CD4-positive, alpha-beta T cell (primary cell): ENCODE results near the gene TMEM30A. TPM values are rescaled to one million over a fixed set of nuclear protein-coding genes. Genes with fewer than 3 reads are reported as not detected.

Experiments used
- ATAC-seq: fragments of 200-7000 bp; cut with Tn5 transposase; one replicate; pipeline ENCODE4 v1.10.0; 2022; ENCODE audit warnings: mild to moderate bottlenecking; ENCODE audit not compliant: poor library complexity
- CTCF ChIA-PET: fragments of 350-600 bp; sonication (Branson Sonifier 250); formaldehyde crosslinking; loops from one replicate; lab custom pipeline; 2021; ENCODE audit warnings: antibody characterized with exemption, inconsistent platforms; lab: Charles Lee
- POLR2A ChIA-PET: fragments of 350-600 bp; sonication (Branson Sonifier 250); formaldehyde crosslinking; loops from one replicate; lab custom pipeline; 2021; ENCODE audit warnings: antibody characterized with exemption, inconsistent platforms; lab: Charles Lee
- DNase-seq, 14 experiments: peaks; one replicate each; pipeline ENCODE4 v3.0.0-alpha.2; 2013 to 2020; ENCODE audit warnings: mixed read lengths in 2 of 14
- H3K27ac ChIP-seq, 2 donors: one replicate each; pipeline versions ENCODE4 v1.5.1 to v1.7.0; 2013; ENCODE audit warnings: low read length in 2 of 2, low read depth in 1 of 2, mild to moderate bottlenecking in 1 of 2
- H3K27me3 ChIP-seq, 2 experiments: 1 replicate in 1 of 2; 2 replicates in 1 of 2; pipeline versions ENCODE4 v1.6.1 to v1.7.0; 2013; ENCODE audit warnings: low read length in 2 of 2, control low read depth in 1 of 2, mild to moderate bottlenecking in 1 of 2, moderate library complexity in 1 of 2; ENCODE audit not compliant: insufficient read depth in 2 of 2, control insufficient read depth in 1 of 2
- H3K36me3 ChIP-seq: one replicate; pipeline ENCODE4 v1.6.1; 2013; ENCODE audit warnings: low read length, control low read depth; ENCODE audit not compliant: insufficient read depth
- H3K4me1 ChIP-seq: one replicate; pipeline ENCODE4 v1.6.1; 2013; ENCODE audit warnings: low read length, control low read depth; ENCODE audit not compliant: insufficient read depth
- H3K4me3 ChIP-seq: one replicate; pipeline ENCODE4 v1.5.1; 2013; ENCODE audit warnings: mild to moderate bottlenecking, low read length, moderate library complexity
- H3K9me3 ChIP-seq, 2 experiments: 1 replicate in 1 of 2; 2 replicates in 1 of 2; pipeline versions ENCODE4 v1.6.1 to v1.7.0; 2013; ENCODE audit warnings: low read length in 2 of 2, mild to moderate bottlenecking in 2 of 2, control low read depth in 1 of 2, moderate library complexity in 1 of 2; ENCODE audit not compliant: control insufficient read depth in 1 of 2, insufficient read depth in 1 of 2
- H3K27ac Mint-ChIP-seq: one replicate; pipeline ENCODE4 v1.8.0; 2020; ENCODE audit warnings: mixed read lengths
- H3K27me3 Mint-ChIP-seq: one replicate; pipeline ENCODE4 v1.8.0; 2021; ENCODE audit warnings: mixed read lengths
- H3K36me3 Mint-ChIP-seq: one replicate; pipeline ENCODE4 v1.8.0; 2021; ENCODE audit warnings: low read depth, mixed read lengths
- H3K4me1 Mint-ChIP-seq: one replicate; pipeline ENCODE4 v1.8.0; 2021; ENCODE audit warnings: low read depth, mixed read lengths
- H3K4me3 Mint-ChIP-seq: one replicate; pipeline ENCODE4 v1.8.0; 2020; ENCODE audit warnings: mild to moderate bottlenecking, mixed read lengths
- H3K9me3 Mint-ChIP-seq: one replicate; pipeline ENCODE4 v1.8.0; 2020; ENCODE audit warnings: mixed read lengths
- CTCF ChIP-seq: fragments of 200-600 bp; IDR thresholded peaks from one replicate; pipeline ENCODE4 v1.8.0; 2022; ENCODE audit warnings: antibody characterized with exemption, mild to moderate bottlenecking
- intact Hi-C, 2 experiments: fragments of 100-400 bp; cut with DNase I in 1 of 2; cut with micrococcal nuclease in 1 of 2; formaldehyde crosslinking; loops; one replicate each; pipeline versions ENCODE4 v1.15.1 to v1.9.0; 2023 to 2025; cut with DNase I, micrococcal nuclease
- total RNA-seq, 174 experiments: library from RNA in 2 of 174; stranded (reverse) in 2 of 174; gene quantifications; one replicate each; pipeline ENCODE4 v1.2.3 and lab custom pipeline; 2021 to 2026

TMEM30A gene
- total RNA-seq, 2 experiments from 2014 or later: 29.8 to 33.2 TPM

DNA sequence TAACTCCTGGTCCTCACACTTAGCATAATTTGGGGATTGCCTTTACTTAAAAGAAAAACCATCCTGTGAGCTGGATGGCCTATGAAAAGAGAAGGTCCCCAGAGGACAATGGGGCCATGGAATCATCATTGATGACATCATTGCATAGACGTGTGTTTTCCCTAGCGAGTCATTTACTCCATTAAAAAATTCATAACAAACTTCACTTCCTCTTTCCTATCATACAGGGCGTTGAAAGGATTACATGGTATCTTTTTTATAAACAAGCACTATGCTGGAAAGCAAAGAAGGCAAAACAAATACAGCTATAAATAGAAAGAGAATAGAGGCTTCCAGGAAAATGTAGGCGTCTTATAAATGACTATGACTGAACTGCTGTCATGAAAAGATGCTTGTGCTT, 67.4 kb downstream of the TMEM30A start:
- H3K27me3 Mint-ChIP-seq: peaks cover 67% of the 10 kb centered on the region
- no peaks in the 10 kb centered on the region for H3K36me3 Mint-ChIP-seq
- Histone ChIP-seq H3K4me1 (no peaks in the 10 kb centered on the region), H3K27me3 (peaks cover 3 to 19% of the 10 kb centered on the region in 2 experiments), H3K27ac (no peak overlapping the region), H3K4me3 (no peak overlapping the region), H3K36me3 (no peaks in the 10 kb centered on the region), H3K9me3 (no peaks in the 10 kb centered on the region)
- intact Hi-C loops: no loop called here
- ChIA-PET CTCF (no interaction called here), POLR2A (no interaction called here)
- TF ChIP-seq CTCF: no peak
- peak in 2 of 14 experiments; percentile 16 to 31 for DNase-seq
- H3K4me1 Mint-ChIP-seq: no peaks in the 10 kb centered on the region
- no peaks in the 10 kb centered on the region for H3K9me3 Mint-ChIP-seq
- H3K27ac Mint-ChIP-seq: no peak overlapping the region
- H3K4me3 Mint-ChIP-seq: no peak overlapping the region
- no peak for ATAC-seq

DNA sequence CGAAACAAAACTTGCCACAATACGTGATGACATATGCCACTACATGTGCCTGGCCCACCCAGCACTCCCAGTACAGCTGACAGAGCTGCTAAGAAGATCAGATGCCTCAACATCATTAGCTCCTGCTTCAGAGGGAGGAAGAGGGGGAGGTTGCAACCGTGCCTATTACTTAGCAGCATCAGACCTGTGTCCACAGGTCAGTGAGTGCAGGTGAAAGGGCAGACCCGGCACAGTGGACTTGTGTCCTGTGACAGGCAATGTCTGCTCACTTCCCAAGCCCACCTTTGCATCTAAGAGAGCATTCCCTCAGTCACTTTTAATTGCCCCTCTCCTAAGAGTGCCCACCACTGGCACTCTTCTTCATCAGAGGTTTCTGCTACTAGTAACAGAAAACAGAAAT, 69.3 kb downstream of the TMEM30A start:
- H3K27me3 Mint-ChIP-seq: peaks cover 75% of the 10 kb centered on the region
- no peak overlapping the region for H3K27ac Mint-ChIP-seq
- no peaks in the 10 kb centered on the region for H3K4me1 Mint-ChIP-seq
- Histone ChIP-seq H3K36me3 (no peaks in the 10 kb centered on the region), H3K27me3 (peaks cover 3 to 19% of the 10 kb centered on the region in 2 experiments), H3K9me3 (no peaks in the 10 kb centered on the region), H3K27ac (no peak overlapping the region), H3K4me3 (no peak overlapping the region), H3K4me1 (no peaks in the 10 kb centered on the region)
- no peak for TF ChIP-seq CTCF
- no peak overlapping the region for H3K4me3 Mint-ChIP-seq
- ATAC-seq: no peak
- ChIA-PET CTCF (interaction anchor here (0.7 kb wide), 1 partner anchor 1482 kb away, joined by 3 read pairs; no protein-coding TSS in a partner anchor), POLR2A (no interaction called here)
- intact Hi-C loops: no loop called here
- no peak for DNase-seq
- no peaks in the 10 kb centered on the region for H3K36me3 Mint-ChIP-seq
- H3K9me3 Mint-ChIP-seq: no peaks in the 10 kb centered on the region

GRCh38 chr6:75213732-75214131, 70.9 kb downstream of the TMEM30A start:
- intact Hi-C loops: loop anchor here in 1 of 2 experiments (5.0 kb wide), 1 partner anchor 309 kb away; no protein-coding TSS in a partner anchor
- H3K27ac Mint-ChIP-seq: no peak overlapping the region
- CTCF ChIA-PET: no interaction called here

More at GRCh38 chr6:75213732-75214131, 70.9 kb downstream of the TMEM30A start:
- no peak overlapping the region for H3K27ac ChIP-seq
- DNase-seq: no peak
- no peaks in the 10 kb centered on the region for H3K36me3 ChIP-seq
- H3K27me3 ChIP-seq: peaks cover 5 to 19% of the 10 kb centered on the region in 2 experiments
- H3K9me3 ChIP-seq: no peaks in the 10 kb centered on the region
- no peak for TF ChIP-seq CTCF
- Mint-ChIP-seq H3K4me3 (no peak overlapping the region), H3K27me3 (peaks cover 73% of the 10 kb centered on the region), H3K9me3 (no peaks in the 10 kb centered on the region), H3K4me1 (peaks cover 5% of the 10 kb centered on the region), H3K36me3 (no peaks in the 10 kb centered on the region)
- no peak for ATAC-seq
- no peak overlapping the region for H3K4me3 ChIP-seq
- POLR2A ChIA-PET: no interaction called here
- H3K4me1 ChIP-seq: peaks cover 5% of the 10 kb centered on the region
